Measurements from ENCODE around the gene ELK3.

GRCh38 chr12:96260231-96260630 lies 66.1 kb downstream of the ELK3 start:
- TF ChIP-seq, protein P1, sequence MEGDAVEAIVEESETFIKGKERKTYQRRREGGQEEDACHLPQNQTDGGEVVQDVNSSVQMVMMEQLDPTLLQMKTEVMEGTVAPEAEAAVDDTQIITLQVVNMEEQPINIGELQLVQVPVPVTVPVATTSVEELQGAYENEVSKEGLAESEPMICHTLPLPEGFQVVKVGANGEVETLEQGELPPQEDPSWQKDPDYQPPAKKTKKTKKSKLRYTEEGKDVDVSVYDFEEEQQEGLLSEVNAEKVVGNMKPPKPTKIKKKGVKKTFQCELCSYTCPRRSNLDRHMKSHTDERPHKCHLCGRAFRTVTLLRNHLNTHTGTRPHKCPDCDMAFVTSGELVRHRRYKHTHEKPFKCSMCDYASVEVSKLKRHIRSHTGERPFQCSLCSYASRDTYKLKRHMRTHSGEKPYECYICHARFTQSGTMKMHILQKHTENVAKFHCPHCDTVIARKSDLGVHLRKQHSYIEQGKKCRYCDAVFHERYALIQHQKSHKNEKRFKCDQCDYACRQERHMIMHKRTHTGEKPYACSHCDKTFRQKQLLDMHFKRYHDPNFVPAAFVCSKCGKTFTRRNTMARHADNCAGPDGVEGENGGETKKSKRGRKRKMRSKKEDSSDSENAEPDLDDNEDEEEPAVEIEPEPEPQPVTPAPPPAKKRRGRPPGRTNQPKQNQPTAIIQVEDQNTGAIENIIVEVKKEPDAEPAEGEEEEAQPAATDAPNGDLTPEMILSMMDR (IDR thresholded peaks at IDR 0.05): no peak
- TF ChIP-seq RFX5 (IDR thresholded peaks at IDR 0.05) (no peak), RAD21 (conservative IDR thresholded peaks at IDR 0.05 in 1 of 2, IDR thresholded peaks at IDR 0.05 in 1 of 2) (no peak), CBX8 (IDR thresholded peaks at IDR 0.05) (no peak), POLR2A (IDR thresholded peaks at IDR 0.05; ENCODE audit: low read length) (no peak)
- TF ChIP-seq, protein P2, sequence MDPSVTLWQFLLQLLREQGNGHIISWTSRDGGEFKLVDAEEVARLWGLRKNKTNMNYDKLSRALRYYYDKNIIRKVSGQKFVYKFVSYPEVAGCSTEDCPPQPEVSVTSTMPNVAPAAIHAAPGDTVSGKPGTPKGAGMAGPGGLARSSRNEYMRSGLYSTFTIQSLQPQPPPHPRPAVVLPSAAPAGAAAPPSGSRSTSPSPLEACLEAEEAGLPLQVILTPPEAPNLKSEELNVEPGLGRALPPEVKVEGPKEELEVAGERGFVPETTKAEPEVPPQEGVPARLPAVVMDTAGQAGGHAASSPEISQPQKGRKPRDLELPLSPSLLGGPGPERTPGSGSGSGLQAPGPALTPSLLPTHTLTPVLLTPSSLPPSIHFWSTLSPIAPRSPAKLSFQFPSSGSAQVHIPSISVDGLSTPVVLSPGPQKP (IDR thresholded peaks at IDR 0.05; ENCODE audit: low read depth, low read length): no peak

All from A549 (cell line).